ENCODE results near the gene CDKL1.

CDKL1 gene

DNA sequence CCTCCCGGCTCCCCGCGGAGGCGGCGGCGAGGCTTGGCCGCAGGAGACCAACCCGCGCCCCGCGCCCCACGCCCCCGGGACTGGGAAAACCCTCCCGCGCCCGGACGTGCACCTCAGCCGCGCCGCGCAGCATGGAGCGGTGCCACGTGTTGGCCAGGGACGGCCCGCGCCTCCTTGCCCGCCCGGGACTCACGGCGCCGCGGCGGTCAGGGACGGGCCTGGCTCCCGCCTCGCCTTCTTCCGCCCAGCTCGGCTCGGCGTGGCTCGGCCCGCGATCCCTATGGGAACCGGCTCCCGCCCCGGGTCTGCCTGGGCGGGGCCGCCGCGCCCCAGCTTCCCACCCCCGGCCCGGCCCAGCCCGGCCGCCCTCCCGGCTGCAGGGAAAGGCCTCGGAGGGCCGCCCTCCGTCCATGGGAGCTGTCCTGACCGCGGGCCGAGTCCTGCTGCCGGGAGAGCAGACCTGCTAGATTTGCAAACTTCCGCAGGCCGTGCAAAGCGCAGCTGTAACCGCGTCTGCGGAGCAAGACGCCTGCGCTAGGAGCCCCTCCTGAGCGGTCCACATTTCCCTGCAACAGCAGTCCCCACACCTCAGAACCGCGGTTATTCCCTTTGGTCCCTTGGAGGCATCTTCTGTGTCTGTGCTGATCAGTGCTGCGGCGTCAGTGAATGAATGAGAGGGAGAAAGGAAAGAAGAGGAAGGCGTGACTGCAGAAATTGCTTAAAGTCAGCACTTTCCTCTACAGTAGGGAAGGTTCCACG, at the start of gene CDKL1:
CDKL1 (minus strand) TSS at position 251 of the 759 bp plus-strand sequence. CDS start 1,013 bp downstream, outside the sequence.
- DNase-seq = no peak

DNA sequence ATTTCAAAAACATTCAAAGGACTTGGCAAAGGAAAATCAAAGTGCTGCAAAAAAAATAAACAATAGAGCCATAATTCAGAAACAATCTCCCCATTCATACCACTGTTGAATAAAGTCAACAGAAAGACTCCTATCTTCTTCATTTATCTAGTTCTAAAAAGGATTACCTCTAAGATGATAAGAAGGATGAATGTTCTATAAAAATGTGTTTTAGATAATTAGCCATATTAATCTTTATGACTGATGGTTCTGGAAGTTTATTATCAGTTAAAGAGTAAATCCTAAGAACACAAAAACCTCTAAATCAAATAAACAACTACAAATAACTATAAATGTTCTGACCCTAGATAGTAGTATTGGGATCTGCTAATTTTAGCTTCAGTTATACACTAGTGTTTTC, 37.8 kb upstream of the CDKL1 start:
- DNase-seq = no peak

DNA sequence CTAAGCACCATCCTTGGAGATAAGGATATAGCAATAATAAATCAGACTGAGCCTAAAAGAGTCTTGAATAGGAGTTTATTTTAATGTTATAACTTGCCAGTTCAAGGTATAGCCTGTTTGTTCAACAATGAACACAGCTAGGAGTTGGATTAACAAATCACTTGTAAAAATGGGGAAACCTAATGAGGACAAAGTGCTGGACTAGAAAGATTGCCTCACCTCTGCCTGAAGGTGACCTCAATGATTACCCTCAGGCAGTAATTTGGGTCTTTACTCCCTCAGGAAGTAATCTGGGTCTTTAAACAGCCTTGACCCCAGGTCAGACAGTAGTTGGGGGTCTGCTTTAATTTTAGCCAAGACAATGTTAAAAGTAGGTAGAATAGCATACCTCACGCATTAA, 35.5 kb upstream of the CDKL1 start:
- no peak for DNase-seq

DNA sequence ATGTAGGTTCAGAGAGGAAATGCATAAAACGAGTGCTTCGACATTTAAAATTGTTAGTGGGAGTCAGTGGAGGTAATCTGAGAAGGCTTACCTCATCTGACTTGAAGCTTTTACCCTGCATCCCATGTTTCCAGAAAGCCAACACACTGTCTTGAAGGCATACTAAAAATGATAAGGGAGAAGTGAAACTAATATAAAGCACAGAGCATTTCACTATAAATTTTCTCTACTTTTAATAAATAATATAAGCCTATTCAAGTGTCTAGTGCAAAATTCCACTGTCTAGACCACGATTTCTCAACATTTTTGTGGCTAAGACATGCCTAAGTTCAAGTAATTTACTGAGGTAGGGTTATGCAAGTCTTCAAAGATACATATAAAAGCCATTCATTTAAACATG, 29.1 kb upstream of the CDKL1 start:
- DNase-seq = no peak

DNA sequence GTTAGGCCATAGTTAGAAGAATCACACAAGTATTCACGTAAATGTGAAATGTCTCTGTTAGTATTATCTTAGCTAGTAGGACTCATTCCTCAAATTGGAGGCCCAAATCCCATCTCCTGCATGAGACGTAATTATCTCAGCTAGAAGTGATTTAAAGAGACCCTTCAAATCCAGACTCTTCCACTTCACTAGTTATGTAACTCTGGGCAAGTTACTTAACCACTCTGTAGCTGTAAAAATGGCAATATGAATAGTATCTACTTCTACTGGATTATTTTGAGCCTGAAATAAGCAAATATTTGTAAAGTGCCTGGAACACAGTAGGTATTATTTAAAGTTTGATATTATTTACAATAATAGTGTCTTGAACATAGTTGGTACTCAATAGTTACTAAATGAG, 28.4 kb upstream of the CDKL1 start:
- no peak for DNase-seq

DNA sequence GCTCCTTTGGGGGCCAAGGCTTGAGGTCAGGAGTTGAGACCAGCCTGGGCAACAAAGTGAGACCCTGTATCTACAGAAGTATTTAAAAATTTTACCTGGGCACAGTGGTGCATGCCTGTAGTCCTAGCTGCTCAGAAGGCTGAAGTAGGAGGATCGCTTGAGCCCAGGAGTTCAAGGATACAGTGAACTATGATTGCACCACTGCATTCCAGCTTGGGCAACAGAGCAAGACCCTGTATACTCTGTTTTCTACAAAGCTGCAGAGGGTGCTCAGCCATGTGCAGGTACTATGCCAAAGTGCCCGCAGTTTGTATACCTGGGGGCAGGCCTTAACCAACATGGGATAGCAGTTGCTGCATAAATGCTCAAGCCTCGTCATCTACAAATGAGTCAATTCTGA, 26.8 kb upstream of the CDKL1 start:
- DNase-seq = no peak

DNA sequence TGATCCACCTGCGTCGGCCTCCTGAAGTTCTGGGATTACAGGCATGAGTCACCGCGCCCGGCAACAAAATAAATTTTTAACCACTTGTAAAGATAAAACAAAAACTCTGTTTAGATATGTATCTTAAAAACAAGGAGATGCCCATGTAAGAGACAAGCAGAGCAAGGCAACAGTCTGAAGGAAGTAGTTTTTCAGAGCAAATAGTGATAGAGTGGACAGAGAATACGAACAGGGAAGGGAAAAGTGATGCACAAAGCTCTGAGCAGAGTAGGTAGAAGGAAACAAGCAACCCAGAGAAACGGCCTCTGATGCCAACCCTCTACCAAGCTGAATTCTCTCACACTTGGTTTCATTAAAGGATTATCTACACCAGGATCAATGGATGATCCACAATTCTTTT, 24.8 kb upstream of the CDKL1 start:
- DNase-seq = no peak

DNA sequence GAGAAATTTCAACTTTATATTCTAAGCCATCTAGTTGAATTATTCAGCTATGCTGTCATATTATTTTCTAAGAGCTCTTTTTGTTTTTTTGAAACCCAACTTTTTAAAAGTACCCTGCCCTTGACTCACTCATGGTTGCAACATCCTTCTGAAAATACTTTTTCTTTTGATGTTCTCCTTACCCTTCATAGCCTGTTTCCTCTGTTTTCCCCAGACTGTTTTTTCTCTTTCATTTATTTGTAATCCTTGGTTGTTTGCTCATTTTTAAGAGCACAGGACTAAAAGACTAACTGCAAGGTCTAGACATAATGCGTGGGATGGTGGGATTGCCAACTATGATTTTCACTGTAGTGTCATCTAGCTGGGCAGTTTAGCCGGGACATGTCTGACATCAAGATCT, 21.2 kb upstream of the CDKL1 start:
- DNase-seq = no peak

- no peak for DNase-seq
These were observed 14.2 kb upstream of the CDKL1 start for GRCh38 chr14:50410921-50411320.

DNA sequence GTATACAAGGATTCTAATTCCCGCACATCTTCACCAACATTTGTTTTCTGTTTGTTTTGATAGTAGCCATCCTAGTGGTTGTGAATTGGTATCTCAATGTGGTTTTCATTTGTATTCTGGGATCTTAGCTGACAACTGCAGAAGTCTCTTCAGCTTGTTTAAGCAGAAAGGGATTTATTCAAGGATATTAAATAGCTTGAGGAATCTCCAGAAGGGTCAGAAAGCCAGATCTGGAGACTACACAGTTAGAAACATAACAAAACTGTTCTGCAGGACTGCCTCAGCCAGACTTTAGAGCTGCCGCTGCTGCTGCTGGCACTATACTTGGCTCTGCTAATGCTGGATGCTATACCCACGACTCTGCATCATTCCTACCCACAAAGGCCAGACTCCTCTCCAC, 13.4 kb upstream of the CDKL1 start:
- DNase-seq = no peak

GRCh38 chr14:50407111-50407812, 10.6 kb upstream of the CDKL1 start:
- no peak for DNase-seq

DNA sequence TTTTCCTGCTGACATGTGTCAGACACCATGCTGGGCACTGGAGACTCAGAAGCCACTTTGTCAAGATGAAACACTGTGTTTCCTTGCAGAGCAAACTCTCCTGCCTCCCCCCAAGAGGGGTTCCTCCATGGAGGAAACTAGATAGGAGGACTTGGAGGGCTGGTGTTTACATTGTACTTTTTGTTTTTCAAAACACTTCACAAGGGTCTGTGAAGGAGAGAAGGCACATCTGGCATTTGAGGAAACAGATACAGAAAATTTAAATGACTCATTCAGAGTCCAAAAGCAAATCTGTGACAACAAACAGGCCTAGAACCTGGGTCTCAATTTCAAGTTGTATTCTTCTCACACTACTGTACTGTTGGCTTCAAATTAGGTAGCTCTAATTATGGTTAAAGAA, 6.7 kb upstream of the CDKL1 start:
- DNase-seq = no peak

DNA sequence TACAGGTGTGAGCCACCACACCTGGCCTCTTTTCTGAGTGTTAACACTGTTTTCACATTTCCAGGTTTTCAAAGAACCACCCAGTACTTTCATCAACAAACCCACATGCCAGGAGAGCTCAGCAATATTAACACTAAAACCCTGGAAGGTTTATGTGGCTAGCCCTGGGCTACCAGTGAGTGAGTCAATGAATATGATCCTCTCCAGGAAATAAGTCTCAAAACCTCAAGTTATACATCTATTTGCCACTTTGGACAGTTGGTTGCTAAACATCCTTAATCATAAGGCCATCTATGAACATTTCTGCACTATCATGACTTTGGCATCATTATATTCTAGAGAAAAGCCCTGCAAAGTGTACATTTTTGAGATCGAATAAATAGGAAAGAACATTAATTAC, 6.3 kb upstream of the CDKL1 start:
- no peak for DNase-seq

GRCh38 chr14:50400461-50400860, 3.8 kb upstream of the CDKL1 start:
- no peak for DNase-seq

DNA sequence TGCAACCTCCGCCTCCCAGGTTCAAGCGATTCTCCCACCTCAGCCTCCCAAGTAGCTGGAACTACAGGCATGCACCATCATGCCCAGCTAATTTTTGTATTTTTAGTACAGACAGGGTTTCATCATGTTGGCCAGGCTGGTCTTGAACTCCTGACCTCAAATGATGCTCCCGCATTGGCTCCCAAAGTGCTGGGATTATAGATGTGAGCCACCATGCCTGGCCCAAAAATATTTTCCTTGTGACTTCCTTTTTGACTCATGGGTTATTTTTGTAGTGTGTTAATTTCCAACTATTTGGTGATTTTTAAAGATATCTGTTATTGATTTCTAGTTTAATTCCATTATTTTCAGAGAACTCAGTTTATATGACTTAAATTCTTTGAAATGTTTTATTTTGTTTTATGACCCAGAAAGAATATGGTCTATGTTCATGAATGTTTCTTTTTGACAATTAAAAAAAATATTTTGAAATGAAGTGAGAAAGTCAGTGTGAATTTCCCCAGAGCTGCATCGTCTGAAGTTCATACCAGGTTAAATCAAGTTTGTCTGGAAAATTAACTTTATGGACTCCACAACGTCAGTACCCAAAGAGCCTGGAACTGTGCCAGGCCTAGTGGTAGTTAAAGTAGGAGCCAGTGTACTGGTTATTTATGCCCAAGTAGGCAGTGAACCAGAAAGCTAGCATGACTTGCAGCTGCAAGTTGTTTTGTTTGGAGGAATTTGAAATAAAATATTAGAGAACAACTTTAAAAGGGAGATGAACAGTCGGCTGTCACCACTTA, 2.8 kb upstream of the CDKL1 start:
- DNase-seq = no peak

DNA sequence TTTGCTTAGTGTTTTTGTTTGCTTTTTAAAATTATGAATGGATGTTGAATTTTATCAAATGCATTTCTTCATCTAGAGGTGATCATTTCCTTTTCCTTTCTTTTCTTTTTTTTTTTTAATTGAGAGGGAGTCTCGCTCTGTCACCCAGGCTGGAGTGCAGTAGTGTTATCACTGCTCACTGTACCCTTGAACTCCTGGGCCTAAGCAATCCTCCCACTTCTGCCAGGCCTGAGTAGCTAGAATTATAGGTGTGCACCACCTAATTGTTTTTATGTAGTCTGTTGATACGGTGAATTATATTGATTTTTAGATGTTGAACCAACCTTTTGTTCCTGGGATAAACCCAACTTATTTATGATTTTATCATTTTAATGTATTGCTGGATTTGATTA, 1.5 kb upstream of the CDKL1 start:
- DNase-seq = no peak

GRCh38 chr14:50397390-50398188, 908 bp upstream of the CDKL1 start:
- DNase-seq = no peak

GRCh38 chr14:50395448-50395847, 1.2 kb downstream of the CDKL1 start:
- DNase-seq = no peak

DNA sequence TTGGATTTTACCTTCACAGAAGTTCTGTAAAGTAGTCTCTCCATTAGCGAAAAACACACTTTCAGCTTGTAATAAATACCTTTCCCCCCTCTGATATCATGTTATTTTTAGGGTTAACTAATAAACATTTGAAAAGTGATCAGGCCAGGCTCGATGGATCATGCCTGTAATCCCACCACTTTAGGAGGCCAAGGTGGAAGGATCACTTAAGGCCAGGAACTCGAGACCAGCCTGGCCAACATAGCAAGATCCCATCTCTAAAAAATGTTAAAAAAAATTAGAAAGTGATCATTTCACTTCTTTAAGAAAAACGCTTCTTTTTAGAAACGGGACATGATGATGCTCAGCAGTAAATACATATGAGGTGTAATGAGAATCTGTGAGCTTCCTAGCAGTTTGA, 2.0 kb downstream of the CDKL1 start:
- DNase-seq = no peak

- no peak for DNase-seq
These were observed 6.8 kb downstream of the CDKL1 start for GRCh38 chr14:50389668-50390441.

GRCh38 chr14:50388256-50388931, 8.3 kb downstream of the CDKL1 start:
- no peak for DNase-seq

- no peak for DNase-seq
These were observed 9.1 kb downstream of the CDKL1 start for GRCh38 chr14:50387548-50387947.

Data from OCI-M1 (cell line).